Fibroblast of skin of back (primary cell): Measurements from ENCODE around the gene GRB10.

Source experiments
- DNase-seq: peaks from one replicate; pipeline ENCODE4 v3.0.0-alpha.2; 2013

The GRB10 gene

GRCh38 chr7:50803359-50804337 lies 21.0 kb upstream of the GRB10 start:
- DNase-seq: peak; percentile 68

DNA sequence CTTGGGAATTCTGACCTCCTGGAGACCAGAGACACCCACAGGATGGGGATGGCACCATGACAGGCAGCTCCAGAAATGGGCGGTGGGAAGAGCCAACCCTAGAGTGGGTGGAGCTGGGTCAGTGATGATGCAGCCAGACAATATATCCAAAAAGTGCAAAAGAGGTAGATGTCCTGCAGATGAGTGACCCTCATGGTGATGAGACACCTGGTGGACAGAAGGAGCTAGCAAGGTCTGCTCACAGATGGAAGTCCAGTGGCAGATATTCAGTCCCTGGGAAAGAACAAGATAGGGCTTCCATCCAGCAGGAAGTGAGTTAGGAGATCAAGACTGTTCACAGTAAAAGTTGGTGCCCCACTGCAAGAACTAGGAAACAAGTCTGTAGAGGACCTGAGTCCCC lies 19.2 kb upstream of the GRB10 start:
- no peak for DNase-seq

- DNase-seq: no peak
Observed at GRCh38 chr7:50799873-50800272, 17.2 kb upstream of the GRB10 start.

DNA sequence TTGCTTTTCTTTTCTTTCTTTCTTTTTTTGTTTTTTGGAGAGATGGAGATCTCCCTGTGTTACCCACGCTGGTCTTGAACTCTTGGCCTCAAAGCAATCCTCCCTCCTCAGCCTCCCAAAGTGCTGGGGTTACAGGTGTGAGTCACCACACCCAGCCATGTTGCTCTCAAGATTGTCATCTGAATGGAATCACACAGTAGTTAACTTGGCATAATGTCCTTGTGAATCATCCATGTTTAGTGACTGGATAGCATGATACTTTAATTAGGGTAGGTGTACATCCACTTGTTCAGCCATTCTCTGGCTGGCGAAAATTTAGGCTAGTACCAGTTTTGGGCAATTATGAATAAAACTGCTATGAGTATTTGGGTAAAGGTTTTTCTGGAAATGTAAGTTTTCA lies 15.4 kb upstream of the GRB10 start:
- no peak for DNase-seq

- DNase-seq: no peak
Observed at GRCh38 chr7:50795831-50796230, 13.1 kb upstream of the GRB10 start.

DNA sequence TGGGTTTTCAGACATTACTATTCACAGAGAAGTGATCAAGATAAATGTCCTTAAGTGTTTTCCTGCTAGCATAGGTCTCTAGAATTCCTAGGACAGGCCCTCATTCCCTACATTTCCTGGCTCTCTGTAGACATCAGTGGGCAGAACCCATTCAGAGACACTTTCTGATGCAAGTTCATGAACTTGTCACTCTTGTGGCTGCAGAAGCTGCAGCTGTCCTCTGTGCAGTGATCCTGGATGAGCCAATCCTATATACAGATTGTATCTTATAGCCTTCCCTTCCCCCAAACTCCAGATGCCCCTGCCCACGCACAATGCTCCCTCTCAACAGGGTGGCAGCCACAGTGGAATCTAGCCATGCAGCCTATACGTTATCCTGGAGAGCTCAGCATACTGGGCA lies 12.6 kb upstream of the GRB10 start:
- no peak for DNase-seq

- DNase-seq: no peak
Observed at GRCh38 chr7:50793947-50794570, 11.4 kb upstream of the GRB10 start.

- DNase-seq: peak; percentile 83
Observed at GRCh38 chr7:50793120-50793946, 10.6 kb upstream of the GRB10 start.

GRCh38 chr7:50792342-50793119 lies 9.8 kb upstream of the GRB10 start:
- peak; percentile 87 for DNase-seq

GRCh38 chr7:50791938-50792341 lies 9.2 kb upstream of the GRB10 start:
- DNase-seq: peak; percentile 42

DNA sequence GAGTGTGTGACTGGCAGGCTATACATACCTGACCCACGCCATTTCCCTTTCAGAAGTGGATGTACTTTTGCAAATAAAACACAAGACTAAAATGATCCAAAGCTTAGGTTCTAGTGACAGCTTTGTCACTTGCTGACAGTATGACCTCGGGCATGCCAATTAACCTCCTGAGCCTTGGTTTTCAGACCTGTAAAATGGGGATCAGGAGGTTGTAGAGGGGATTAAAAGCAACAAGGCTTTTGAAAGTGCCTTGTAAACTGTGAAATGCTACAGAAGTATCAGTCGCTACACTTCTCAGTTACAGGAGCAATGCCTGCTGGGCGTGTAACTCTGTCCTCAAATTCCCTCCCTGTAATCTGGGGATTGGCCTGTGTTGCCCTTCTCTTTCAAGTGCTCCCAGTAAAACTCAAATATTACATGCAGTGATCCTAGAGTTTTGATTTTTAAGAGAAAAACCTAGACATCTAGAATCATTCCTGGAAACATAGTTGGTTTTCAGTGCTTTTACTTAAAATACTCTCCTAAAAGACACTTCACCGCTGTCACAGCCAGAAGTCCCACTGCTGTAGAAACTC lies 8.8 kb upstream of the GRB10 start:
- DNase-seq: no peak

DNA sequence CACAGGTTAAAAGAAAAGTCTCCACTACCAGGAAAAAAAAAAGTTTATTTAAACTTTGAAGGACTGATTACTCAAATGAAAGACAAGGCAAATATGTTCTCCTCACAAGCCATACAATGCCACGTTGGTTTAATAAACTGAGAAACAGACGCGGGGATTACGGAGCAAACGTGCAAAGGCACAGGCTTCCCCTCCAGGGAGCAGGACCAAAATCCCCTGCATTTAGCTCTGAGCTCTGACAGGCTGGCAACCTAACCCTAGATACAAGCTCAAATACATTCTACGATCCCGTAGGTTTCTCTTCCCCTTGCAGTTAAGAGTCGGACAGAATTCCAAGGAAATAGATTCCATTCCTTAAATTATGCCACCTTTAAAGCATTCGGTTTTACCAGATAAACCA lies 7.7 kb upstream of the GRB10 start:
- peak; percentile 17 for DNase-seq

GRCh38 chr7:50788382-50788781 lies 5.7 kb upstream of the GRB10 start:
- DNase-seq: no peak

GRCh38 chr7:50787825-50788224 lies 5.1 kb upstream of the GRB10 start:
- no peak for DNase-seq

- DNase-seq: no peak
Observed at GRCh38 chr7:50785346-50785745, 2.6 kb upstream of the GRB10 start.

DNA sequence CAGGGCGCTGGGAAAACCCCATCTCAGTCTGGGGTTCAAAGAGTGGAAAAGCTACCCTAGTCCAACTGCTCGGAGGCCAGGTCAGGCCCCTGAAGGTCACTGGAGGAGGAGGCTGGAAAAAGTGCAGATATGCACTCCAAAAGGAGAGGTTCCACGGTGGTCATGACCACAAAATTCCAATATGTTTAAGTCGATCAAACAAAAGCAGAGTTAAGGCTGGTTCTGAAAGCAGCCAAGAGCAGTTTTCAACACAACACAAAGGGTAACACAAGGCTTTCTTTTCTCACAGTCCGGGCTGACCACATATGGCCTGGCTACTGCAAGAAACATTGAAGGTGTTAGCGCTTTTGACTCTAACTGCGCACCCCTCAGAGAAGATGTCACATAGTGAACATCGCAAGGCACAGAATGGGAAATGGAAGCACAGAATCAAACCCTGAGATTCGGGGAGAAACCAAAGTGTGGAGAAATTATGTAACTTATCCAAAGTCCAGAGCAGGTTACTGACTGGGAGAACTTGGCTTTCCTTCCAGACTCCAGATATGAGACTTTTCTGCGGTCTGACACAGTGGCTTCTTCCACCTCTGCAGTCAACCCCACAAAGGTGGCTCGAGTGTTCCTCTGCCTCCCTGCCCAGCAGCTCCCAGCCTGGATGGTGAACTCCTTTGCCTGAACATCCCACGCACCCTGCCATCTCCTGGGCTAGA lies 1.3 kb upstream of the GRB10 start:
- peak; percentile 49 for DNase-seq

GRCh38 chr7:50783303-50783702 lies 607 bp upstream of the GRB10 start:
- no peak for DNase-seq

GRCh38 chr7:50781381-50782293 lies 1.1 kb downstream of the GRB10 start:
- no peak for DNase-seq

GRCh38 chr7:50780436-50780835 lies 2.3 kb downstream of the GRB10 start:
- no peak for DNase-seq

- DNase-seq: no peak
Observed at GRCh38 chr7:50779427-50779826, 3.3 kb downstream of the GRB10 start.
